Epithelial cell of proximal tubule (primary cell): ENCODE measurements around the gene SGPL1. TPM values are rescaled to one million over a fixed set of nuclear protein-coding genes. Genes with fewer than 3 reads are reported as not detected.

Experiments
- DNase-seq: peaks from one replicate; pipeline ENCODE4 v3.0.0-alpha.2; 2011; ENCODE audit warnings: low read depth
- H3K4me3 ChIP-seq: 2 replicates; pipeline ENCODE4 v1.5.1; 2011; ENCODE audit warnings: low read depth, mild to moderate bottlenecking, low read length
- CTCF ChIP-seq: conservative IDR thresholded peaks from 2 replicates; pipeline ENCODE4 v1.5.1; 2012; ENCODE audit warnings: low read depth, mild to moderate bottlenecking, low read length
- total RNA-seq: library from RNA; depleted of rRNA; stranded (reverse); fragments of >200 nt; gene quantifications from 2 replicates; pipeline ENCODE4 v1.2.3, GENCODE V29; 2015

SGPL1 gene
- total RNA-seq, 1 donor from 2014 or later: 35.7 TPM

- DNase-seq: no peak
- no peak overlapping the region for H3K4me3 ChIP-seq
- TF ChIP-seq CTCF: no peak
Observed at GRCh38 chr10:70912556-70912955, 96.8 kb downstream of the SGPL1 start.

GRCh38 chr10:70913191-70913892 lies 97.6 kb downstream of the SGPL1 start:
- no peak overlapping the region for H3K4me3 ChIP-seq
- no peak for DNase-seq
- TF ChIP-seq CTCF: no peak

GRCh38 chr10:70913893-70914240 lies 98.1 kb downstream of the SGPL1 start:
- no peak for TF ChIP-seq CTCF
- DNase-seq: no peak
- H3K4me3 ChIP-seq: no peak overlapping the region

- no peak for TF ChIP-seq CTCF
- H3K4me3 ChIP-seq: no peak overlapping the region
- DNase-seq: no peak
Observed at GRCh38 chr10:70914316-70914864, 98.6 kb downstream of the SGPL1 start.

GRCh38 chr10:70915206-70915605 lies 99.5 kb downstream of the SGPL1 start:
- no peak for TF ChIP-seq CTCF
- no peak overlapping the region for H3K4me3 ChIP-seq
- DNase-seq: no peak

GRCh38 chr10:70915806-70916205 lies 100.1 kb downstream of the SGPL1 start:
- no peak for DNase-seq
- TF ChIP-seq CTCF: no peak
- no peak overlapping the region for H3K4me3 ChIP-seq

- no peak for DNase-seq
- no peak for TF ChIP-seq CTCF
- no peak overlapping the region for H3K4me3 ChIP-seq
Observed at GRCh38 chr10:70916241-70916640, 100.5 kb downstream of the SGPL1 start.
